ENCODE data around the gene CCDC27. TPM values are rescaled to one million over a fixed set of nuclear protein-coding genes. Genes with fewer than 3 reads are reported as not detected.
A peak's percentile ranks its signal among the peaks of the same experiment; 100 is the strongest.

Gene CCDC27
- polyA plus RNA-seq, 1 donor = 0.20 TPM

GRCh38 chr1:3775490-3776230 lies 23.4 kb downstream of the CCDC27 start:
- peak; percentile 57 for DNase-seq

- DNase-seq = no peak
Observed at GRCh38 chr1:3776231-3776961, 24.1 kb downstream of the CCDC27 start.

GRCh38 chr1:3777078-3777547 lies 24.9 kb downstream of the CCDC27 start:
- no peak for DNase-seq

GRCh38 chr1:3777647-3778589 lies 25.7 kb downstream of the CCDC27 start:
- no peak for DNase-seq

DNA sequence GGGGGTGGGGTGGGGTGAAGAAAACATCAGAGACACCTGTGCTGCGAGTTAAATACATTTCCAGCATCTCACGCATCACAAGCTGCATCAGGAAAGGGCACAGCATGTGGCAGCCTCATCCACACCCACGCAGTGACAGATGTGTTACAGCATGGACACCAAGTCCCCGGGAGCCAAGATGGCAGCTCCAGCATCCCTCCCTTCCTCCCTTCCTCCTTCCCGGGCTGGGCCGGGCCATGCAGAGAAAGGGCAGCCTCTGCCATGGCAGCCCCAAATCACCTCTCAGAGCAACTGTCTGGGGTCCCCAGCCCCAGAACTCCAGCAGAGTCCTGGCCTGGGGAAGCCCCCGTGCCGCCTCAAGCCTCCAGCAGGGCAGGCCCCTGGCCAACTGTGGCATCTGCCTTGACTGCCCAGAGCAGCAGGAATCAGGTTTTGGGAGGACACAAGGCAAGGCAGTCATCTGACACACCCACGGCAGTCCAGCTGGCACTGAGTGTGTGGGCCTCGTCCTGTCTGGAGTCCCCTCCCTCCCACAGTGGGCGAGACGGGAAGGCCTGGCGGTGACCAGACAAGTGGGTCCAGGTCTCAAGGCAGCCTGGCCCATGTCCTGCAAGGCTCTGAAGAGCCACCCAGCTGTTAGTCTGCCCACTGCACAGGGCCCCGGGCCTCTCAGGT lies 26.5 kb downstream of the CCDC27 start:
- DNase-seq = no peak

- DNase-seq = no peak
Observed at GRCh38 chr1:3779265-3779911, 27.1 kb downstream of the CCDC27 start.

DNA sequence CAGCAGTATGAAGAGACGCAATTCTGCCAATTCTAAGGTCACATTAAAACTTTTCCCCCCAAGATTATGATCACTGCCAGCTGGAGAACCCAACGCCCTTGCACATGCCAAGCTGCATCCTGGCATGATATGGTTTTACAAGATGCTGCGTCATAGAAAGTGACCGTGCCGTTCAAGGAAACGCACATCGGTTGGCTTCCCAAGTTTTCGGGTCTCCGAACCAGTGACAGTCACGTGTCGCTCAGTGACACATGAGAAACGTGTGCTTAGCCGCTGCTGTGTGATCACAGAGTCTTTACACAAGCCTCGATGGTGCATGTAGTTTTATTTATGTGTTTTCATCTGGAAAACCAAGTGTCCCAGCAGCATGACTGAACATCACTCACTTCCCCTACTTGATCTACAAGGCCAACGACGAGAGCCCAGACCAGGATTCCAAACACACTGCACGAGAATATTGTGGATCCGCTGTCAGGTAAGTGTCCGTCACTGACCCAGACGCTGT lies 27.7 kb downstream of the CCDC27 start:
- no peak for DNase-seq

- no peak for DNase-seq
Observed at GRCh38 chr1:3780901-3781300, 28.7 kb downstream of the CCDC27 start.

- DNase-seq = no peak
Observed at GRCh38 chr1:3783651-3784474, 31.6 kb downstream of the CCDC27 start.

DNA sequence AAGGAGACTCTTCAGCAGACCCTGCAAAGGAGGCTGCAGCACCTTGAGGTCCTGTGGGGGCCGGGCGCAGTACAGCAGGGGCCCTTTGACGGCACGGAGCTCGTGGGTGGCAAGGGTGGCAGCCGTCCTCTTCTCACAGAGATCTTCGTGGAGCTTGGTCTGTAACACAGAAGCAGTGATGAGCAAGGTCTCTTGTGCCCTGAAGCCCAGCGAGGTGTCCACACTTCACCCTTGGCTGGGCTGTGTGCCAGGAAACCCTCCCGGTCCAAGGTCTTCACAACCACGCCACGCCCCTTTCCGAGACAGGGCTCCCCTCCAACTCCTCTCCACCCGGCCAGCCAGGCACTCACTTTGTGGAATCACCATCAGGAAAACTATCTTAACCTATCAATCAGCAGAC lies 32.8 kb downstream of the CCDC27 start:
- no peak for DNase-seq

DNA sequence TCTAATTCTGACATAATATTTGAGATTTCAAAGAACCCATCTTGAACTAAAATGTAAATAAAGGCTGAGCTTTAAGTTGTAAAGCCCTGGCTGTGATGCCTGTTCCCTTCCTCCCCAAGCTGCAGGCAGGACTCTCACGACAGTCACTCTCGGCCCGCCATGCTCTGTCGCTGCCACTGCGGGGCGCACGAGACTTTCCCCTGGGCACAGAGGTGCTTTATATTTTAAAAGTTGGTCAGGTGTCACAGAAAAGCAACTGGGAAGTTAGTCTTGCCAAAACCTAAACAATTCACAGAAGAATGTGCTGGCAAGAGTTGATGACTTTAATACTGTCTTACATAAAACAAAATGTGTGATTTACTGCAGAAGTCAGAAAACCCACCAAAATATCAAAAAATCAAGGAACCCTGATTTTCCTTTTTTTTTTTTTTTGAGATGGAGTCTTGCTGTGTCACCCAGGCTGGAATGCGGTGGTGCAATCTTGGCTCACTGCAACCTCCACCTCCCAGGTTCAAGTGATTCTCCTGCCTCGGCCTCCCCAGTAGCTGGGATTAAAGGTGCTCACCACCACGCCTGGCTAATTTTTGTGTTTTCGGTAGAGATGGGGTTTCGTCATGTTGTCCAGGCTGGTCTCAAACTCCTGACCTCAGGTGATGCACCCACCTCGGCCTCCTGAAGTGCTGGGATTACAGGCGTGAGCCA lies 33.4 kb downstream of the CCDC27 start:
- DNase-seq = no peak

DNA sequence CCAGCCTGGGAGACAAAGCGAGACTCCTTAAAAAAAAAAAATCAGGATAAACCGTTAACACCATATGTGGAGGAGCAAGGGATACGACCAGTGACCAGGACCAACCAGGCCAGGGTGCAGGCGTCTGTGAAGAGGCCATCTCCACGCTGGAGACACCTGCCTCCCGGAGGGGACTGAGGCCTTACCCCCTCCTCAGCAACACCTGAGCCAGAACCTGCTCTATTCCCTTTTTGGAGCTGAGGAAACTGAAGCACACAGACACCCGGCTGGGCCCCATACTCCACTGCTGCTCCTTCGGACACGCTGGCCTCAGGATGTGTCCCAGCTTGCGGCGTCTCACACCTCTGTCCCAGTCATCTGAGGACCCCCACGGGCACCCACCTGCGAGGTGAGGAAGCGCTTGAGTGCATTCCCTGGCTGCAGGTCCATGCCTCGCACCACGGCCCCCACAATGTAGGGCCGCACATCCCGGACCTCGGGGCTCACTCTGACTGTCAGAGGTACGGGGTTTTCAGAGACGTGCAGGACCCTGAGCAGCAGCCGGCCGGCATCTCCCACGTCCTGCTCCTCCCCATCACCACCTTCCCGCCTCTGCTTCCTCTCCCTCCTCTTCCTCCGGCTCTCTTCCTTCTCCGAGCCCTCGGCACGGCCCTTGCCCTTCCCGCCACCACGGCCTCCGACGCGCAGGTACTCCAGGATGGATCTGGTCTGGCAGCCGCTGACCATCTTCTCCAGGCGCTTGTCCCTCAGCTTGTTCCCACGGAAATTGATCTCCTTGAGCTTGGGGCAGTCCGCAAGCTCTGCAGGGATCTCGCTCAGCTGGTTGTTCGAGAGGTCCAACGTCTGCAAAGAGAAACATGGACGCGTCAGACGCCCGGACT lies 34.5 kb downstream of the CCDC27 start:
- DNase-seq = no peak

DNA sequence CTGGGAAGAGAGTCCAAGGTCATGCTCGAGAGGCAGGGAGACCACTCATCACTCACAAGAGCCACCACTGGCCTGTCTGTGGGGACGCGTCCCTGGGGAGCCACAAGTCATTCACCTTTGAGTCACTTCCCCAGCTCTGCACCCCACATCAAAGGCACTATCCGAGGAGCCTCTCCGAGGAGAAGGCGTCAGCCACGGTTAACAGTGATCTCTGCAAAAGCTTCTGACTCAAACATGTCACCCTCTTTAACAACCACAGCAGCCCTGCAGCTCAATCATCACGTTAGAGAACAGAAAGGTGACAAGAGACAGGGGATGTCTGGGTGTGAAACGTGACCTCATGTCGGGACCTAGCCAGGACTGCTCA lies 35.1 kb downstream of the CCDC27 start:
- DNase-seq = no peak

GRCh38 chr1:3787745-3788605 lies 35.7 kb downstream of the CCDC27 start:
- no peak for DNase-seq

- DNase-seq = no peak
Observed at GRCh38 chr1:3788756-3789420, 36.6 kb downstream of the CCDC27 start.

GRCh38 chr1:3789421-3790300 lies 37.4 kb downstream of the CCDC27 start:
- no peak for DNase-seq
